CD4-positive, alpha-beta T cell treated with Interleukin-6 for 4 hours (primary cell): Measurements from ENCODE around the gene SYNDIG1.

Experiments
- DNase-seq: peaks from one replicate; pipeline ENCODE4 v3.0.0-alpha.2; 2020; ENCODE audit warnings: mixed read lengths

Gene SYNDIG1

DNA sequence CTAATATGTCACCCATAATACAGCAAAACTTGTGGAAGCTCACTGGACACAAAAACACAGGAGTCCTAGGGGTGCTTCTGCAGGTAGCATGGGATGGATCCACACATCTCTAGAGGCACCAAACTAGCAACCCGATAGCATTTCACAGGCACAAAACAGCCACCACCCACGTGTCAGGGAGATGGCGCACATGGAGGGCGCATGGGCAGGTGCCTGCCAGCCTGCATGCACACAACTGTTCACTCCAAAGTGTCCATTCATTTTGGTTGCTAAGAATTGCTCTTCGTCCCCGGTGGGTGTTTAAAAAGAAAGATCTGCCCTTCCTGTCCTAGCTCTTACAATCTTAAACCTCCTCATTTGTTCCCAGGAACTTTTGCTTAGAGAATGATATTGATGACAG is 171.3 kb downstream of the SYNDIG1 start:
- DNase-seq: no peak

- DNase-seq: no peak
Measured at GRCh38 chr20:24643731-24644626, 174.6 kb downstream of the SYNDIG1 start.

GRCh38 chr20:24646321-24646720 is 176.9 kb downstream of the SYNDIG1 start:
- DNase-seq: no peak

DNA sequence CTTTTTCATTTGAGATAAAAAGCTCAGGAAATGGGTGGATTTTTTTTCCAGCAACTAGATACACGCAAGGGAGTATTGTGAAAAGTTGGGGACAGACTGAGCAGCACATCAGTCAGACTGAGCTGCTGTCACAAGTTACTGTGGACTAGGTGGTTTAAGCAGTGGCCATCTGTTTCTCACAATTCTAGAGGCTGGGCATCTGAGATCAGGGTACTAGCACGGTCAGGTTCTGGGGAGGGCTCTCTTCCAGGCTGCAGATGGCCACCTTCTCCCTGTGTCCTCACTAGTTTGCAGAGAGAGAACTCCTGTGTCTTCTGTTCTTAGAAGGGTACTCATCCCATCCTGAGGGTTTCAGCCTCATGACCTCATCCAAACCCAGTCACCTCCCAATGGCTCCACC is 178.3 kb downstream of the SYNDIG1 start:
- no peak for DNase-seq

- no peak for DNase-seq
Measured at GRCh38 chr20:24648481-24648880, 179.1 kb downstream of the SYNDIG1 start.

DNA sequence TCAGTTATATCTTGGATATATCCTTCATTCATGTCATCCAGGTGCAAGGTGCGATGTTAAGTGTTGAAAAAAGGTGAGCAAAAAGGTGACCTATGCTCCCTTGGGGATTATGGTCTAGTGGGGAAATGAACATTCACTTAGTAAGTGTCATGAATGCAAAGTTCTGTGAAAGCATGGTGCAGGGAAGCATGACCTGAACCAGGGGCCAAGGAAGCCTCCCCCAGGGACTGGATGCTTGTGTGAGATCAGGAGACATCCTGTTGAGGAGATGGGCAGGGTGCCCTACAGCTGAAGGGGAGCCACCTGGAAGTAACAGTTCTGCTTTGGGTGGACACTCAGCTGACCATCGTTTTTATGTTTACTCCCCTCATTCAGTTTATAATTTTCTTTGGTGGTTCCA is 179.5 kb downstream of the SYNDIG1 start:
- no peak for DNase-seq

DNA sequence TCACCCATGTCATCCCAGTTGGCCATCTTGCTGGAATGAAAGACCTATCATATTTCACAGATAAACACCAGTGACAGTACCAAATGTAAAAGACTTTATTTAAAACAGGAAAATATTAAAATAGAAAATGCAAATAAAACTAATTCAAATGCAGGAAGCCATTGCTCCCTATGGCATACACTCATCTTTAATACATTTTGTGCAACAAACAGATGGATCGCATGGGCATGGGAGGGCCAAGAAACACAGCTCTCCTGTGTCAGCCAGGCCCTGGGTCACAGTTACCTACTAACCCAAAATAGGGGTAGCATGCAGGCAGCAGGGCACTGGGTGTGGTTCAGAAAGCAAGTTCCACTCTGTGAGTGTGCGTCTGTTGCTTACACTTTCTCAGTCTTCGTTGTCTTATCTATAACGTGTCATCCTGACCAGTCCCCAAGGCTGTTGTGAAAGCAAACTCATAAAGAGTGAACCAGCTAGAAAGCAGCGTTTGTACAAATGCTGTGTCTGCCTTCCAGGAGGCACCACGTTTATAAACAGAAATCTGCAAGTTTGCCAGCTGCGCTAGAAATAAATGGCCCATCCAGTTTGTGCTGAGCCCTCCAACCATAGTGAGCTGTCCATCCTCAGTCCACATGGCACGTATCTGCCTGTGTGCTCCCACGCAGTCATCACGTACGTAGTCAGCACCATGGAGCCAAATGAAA is 180.5 kb downstream of the SYNDIG1 start:
- no peak for DNase-seq

DNA sequence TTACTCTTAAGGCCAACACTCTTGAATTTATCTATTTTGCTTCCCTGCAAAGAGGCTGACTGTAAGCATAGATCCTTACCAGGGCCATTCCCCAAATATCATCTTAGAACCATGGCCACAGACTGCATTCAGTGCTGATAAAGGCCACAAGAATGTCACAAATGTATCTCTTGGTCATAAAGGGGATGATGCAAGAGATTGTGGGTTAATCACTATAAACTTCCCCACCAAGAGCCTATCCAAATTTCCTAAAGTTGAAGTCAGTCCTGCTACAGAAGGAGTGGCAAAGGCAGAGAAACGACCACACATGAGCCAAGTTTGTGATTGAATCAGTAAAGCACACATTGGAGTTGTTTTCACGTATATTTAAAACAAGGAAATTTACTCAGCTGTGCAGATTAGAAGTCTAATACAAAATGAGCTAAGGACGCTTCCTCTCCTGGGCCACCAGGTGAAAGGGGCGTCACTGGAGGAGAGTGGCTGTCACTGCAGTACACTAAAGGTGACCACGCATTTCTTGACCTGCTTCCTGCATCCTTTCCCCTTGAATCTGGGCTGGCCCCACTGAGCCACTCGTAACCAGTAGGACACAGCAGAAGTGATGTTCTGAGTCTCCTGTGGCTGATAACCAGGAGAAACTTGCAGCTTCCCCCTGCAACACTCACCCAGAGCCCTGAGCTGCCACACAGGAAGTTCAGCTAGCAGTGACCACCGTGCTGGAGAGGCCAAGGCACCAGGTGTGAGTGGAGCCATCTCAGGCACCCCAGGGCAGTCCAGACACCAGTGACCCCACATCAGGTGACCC is 181.9 kb downstream of the SYNDIG1 start:
- no peak for DNase-seq

DNA sequence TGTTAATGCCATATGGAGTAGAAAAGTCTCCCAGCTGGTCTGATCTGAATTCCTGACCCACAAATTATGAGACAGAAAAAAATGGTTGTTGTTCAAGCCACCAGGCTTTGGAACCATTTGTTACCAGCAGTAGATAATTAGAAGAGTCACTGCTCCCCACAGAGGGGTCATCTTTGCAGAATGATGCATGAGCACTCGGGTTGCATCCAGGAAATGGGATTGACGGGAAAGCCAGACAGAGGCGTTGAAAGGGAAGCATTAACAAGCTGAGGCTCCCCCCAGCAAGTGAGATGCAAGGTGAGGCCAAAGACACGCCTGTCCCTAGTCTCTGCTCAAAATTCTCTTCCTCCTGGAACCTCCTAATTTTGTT is 182.5 kb downstream of the SYNDIG1 start:
- no peak for DNase-seq

DNA sequence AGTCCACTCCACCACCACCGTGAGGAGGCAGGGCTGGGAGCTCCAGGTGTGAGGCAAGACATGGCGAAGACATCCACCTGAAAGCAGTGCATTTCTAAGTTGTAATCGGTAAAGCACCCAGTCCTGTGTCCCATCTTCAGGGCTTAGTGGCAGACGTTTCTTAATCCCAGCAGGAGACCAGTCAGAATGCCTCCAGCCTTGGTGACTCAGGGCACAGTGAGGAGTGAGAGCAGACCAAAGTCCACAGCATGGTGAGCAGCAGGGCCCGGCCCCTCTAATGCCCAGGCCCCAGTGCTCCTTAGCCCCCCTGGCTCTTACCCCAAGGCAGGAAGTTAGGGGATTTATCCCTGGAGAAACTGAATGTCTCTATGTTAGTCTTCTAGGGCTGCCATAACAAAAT is 183.9 kb downstream of the SYNDIG1 start:
- DNase-seq: no peak

DNA sequence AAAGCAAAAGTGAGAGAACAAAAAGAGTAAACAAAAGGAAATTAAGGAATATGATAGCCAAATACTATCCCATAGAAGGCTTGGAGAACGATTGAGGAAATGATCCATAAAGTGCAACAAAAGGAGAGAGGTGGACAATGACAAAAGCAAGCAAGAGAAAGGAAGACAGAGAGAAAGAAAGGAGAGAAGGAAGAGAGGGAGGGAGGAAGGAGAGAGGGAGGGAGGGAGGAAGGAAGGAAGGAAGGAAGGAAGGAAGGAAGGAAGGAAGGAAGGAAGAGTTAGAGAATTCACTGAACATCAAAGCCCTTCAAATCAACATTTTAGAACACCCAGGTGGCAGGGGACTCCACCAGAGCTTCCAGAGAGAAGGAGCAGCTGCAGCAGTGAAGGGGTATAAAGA is 185.0 kb downstream of the SYNDIG1 start:
- no peak for DNase-seq

GRCh38 chr20:24656391-24656790 is 187.0 kb downstream of the SYNDIG1 start:
- DNase-seq: no peak

DNA sequence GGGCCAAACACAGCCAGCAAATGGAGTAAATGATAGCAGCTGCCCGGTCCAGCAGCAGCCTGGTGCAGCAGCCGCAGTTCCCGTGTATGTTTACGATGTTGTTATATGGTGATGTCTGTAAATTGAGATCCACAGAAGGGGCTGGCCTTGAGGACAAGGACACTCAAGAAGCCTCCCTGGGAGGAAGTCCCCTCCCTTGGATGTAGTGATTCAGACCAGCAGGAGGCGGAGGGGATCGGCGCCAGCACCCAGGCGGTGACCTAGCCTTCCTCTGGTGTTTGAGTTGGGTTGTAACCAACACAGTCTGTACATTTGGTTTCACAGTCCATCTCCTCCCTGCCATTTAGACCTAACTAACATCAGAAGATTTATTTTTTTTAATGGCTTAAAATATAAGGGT is 187.8 kb downstream of the SYNDIG1 start:
- no peak for DNase-seq

DNA sequence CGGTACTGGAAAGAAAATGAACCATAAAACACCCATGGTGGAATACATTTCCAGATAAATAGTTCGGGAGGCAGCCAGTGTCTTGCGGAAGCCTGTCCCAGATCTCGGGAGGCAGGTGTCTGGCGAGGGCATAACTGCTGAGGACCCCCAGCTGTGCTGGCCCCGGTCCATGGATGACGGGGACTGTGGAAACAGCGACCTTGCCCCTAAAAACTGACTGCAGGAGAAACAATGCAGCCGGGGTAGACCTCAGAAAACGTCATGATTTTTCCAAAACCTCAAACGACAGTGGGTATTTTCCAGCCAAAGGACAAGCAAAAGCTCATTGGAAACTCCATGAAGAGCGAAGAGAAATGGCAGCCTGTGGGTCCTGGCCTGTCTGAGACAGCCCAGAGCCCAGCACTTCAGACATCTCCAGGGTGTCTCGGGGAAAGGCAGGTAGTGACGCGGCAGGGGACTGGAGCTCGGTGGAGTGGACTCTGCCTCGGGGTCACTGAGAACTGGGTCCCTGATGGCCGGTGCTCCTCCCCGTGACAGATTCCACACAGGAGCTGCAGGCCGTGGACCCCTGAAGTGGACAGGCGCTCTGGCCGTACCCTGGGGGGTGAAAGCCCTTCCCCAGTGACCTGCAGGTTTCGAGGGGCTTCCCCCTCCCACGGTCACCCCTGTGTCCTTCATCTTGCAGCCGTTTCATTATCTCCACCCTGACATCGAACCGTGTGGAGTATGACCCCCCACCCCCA is 188.6 kb downstream of the SYNDIG1 start:
- DNase-seq: no peak

DNA sequence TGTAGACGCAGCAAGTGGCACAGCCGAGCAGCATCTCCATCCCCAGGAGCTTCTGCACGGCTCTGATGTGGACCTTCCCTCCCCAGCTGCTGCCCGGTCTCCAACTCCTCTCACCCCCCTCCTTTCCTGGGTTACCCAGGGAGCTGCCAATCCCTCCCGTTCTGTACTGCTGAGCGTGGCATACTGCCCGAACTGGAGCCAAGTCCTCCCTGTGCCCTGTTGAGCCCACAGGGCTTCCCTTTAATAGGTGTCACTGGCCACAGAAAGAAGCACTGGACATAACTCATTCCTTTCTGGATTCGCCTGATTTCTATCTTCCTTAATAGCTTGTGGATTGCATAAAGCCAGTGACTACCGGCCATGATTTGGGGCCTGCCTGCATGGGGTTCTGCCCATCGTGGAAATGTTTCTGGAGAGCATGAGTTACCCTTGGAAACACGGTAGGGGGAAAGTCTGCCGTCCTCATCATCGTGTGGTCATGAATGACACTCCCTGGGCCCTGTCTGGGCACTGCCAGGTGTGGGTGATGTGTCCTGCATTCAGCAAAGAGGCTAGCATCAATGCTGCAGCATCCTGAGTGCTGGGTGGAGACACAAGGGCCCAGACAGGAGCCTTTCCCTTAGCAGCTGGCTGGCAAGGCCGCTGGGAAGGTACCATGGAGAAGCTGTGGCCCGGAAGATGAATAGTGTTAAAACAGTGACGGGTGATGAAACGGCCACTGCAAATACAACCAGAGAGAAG is 189.7 kb downstream of the SYNDIG1 start:
- DNase-seq: no peak

DNA sequence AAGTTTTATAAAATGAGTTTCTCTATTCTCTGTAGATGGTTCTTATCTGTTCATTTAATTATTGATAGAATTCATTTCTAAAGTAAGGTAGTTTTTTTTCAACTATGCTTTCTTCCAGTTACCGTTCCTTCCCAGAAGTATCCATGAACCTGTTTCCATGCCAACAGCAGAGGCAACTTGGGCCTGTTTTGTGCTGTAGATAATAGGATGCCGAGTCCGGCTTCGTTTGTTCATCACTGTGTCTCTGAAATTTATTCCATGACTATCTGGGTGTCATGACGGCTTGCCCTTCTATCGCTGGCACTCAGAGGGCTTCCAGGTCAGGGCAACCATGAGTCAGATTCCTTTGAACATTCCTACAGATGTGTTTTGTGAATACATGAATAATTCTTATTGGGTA is 190.4 kb downstream of the SYNDIG1 start:
- no peak for DNase-seq

GRCh38 chr20:24660651-24661050 is 191.2 kb downstream of the SYNDIG1 start:
- DNase-seq: no peak

DNA sequence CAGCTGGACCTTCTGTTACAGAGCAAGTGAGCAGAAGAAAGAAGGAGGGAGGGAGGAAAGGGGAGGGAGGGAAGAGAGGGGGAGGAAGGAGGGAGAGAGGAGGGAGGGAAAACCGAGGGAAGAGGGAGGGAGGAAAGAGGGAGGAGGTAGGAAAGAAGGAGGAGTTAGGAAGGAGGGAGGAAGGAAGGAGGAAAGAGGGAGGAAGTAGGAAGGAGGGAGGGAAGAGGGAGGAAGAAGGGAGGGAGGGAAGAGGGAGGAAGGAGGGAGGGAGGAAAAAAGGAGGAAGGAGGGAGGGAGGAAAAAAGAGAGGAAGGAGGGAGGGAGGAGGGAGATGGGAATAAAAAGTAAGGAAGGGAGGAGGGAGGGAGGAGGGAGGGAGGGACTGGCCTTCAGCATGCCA is 191.8 kb downstream of the SYNDIG1 start:
- DNase-seq: no peak

DNA sequence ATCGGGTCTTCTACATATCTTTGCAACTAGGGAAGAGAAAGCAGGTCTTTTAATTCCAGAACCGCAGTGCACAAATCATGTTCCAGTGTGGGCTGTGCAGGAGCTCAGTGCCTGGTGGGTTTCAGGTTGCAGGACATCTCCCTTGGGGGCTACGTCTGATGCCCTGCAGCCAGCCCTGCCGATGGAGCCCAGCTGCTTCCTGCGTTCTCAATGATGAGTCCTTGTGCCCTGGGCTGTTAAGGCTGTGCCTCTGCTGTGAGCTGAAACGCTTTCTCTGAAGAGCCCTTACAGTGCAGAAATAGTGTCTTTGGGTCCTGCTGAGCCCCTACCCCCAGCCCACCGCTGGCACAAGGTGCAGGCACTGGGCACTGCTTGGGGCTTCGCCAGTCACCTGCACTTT is 192.9 kb downstream of the SYNDIG1 start:
- DNase-seq: no peak

GRCh38 chr20:24662752-24663365 is 193.4 kb downstream of the SYNDIG1 start:
- DNase-seq: no peak

- DNase-seq: no peak
Measured at GRCh38 chr20:24663496-24663895, 194.1 kb downstream of the SYNDIG1 start.
